LNCaP clone FGC (cell line): ENCODE data around the gene LTBP1.

ENCODE experiments used
- DNase-seq: peaks from one replicate; pipeline ENCODE4 v3.0.0-alpha.2; 2011; ENCODE audit warnings: low read depth
- H3K4me3 ChIP-seq: 2 replicates; pipeline ENCODE4 v1.5.1; 2011; ENCODE audit warnings: mild to moderate bottlenecking, low read depth, low read length, control low read depth
- TF ChIP-seq, protein P1 (sequence below): IDR thresholded peaks from 2 replicates; pipeline ENCODE4 v1.5.1; 2012; ENCODE audit warnings: mild to moderate bottlenecking; ENCODE audit not compliant: control insufficient read depth, insufficient read depth; ENCODE audit errors: extremely low read depth

The LTBP1 gene

DNA sequence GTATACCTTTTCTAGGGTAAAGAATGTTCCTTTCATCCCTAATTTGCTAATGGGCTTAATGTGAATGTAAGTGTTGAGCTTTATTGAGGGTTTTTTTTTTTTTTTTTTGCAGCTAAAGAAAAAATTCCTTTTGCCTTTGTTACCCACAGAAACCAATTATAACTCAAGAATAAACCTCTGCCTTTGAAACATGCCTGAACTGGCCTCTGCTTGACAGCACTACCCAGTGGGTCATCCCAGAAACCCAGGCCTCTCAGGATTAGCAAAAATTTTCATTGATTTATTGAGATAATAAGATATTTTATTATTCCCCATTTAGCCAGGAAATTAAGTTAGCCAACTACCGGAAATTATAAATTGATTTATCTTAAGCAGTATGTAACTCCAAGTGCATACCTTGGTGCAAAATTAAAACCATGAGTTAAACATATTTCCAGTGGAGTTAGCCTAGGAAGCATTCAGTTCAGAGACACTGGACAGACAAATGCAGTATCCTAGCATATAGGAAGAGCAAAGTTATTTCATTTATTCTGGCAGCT is 462.7 kb downstream of the LTBP1 start:
- DNase-seq = no peak
- TF ChIP-seq, protein P1, sequence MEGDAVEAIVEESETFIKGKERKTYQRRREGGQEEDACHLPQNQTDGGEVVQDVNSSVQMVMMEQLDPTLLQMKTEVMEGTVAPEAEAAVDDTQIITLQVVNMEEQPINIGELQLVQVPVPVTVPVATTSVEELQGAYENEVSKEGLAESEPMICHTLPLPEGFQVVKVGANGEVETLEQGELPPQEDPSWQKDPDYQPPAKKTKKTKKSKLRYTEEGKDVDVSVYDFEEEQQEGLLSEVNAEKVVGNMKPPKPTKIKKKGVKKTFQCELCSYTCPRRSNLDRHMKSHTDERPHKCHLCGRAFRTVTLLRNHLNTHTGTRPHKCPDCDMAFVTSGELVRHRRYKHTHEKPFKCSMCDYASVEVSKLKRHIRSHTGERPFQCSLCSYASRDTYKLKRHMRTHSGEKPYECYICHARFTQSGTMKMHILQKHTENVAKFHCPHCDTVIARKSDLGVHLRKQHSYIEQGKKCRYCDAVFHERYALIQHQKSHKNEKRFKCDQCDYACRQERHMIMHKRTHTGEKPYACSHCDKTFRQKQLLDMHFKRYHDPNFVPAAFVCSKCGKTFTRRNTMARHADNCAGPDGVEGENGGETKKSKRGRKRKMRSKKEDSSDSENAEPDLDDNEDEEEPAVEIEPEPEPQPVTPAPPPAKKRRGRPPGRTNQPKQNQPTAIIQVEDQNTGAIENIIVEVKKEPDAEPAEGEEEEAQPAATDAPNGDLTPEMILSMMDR = no peak
- no peak overlapping the region for H3K4me3 ChIP-seq

DNA sequence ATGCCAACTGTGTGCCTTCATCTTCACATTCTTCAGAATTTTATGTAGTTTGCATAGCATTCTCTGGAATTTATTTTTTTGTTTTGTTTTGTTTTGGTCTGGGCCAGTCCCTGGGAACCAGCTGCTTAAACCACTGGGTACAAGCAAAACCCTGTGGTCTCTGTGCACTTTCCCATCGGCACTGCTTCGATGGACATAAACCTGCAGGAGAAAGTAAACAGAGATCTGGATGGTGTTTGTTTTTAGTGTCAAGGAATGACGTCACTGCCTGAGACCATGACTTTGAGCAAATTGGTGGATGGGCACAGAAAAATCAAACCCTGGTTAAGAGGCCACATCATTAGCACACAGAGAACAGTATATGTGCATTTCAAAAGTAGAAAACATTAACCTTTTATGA is 465.0 kb downstream of the LTBP1 start:
- H3K4me3 ChIP-seq = no peak overlapping the region
- peak; percentile 15 for DNase-seq
- TF ChIP-seq, protein P1 = no peak

- no peak overlapping the region for H3K4me3 ChIP-seq
- TF ChIP-seq, protein P1 = no peak
- no peak for DNase-seq
These were observed 466.2 kb downstream of the LTBP1 start for GRCh38 chr2:33412920-33413319.

DNA sequence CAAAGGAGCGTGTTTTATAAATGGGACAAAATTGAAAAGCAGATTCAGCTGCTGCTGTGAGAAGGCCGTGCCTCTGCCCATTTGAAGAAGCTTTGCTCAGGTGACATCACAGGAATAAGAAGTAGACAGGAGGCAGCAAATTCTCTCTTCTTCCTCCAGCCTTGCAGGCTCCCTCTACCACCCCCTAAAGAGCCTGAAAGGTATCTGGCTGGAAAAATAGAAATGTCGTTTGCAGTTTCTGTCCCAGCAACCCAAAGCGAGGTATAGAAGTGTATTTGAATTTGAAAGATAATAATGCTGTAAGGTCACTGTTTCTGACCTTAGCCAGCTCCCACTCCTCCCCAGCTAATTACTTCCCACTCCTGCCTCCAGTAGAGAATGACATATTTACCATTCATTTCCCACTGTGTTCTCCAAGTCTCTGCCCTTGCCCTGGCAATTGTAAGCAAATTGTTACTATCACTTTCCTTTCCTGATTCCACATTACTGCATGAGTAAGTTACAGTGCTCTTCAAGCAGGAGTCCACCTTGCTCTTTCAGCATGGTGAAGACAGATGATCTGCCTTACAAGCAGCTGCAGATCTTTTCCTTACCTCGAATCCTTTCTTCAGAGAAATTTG is 472.9 kb downstream of the LTBP1 start:
- no peak for DNase-seq
- no peak overlapping the region for H3K4me3 ChIP-seq
- TF ChIP-seq, protein P1 = no peak

DNA sequence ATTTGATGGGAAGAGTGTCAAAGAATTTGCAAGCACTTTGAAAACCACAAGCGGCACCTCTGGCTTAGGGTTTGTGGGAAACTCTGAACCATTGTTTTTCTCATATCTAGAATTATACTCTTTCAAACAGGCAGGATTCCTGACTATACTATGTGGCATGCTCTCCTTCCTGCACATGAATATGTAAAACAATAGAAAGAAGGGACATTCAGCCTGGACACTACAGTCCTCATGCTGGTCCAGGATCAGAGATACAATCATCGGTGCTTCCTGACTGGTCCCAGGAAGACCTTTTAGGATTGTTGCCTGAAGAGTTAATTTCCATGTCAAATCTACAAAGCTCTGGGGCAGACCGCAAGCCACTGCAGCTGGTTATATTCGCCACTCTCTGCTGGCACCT is 474.0 kb downstream of the LTBP1 start:
- TF ChIP-seq, protein P1 = no peak
- H3K4me3 ChIP-seq = no peak overlapping the region
- DNase-seq = no peak

DNA sequence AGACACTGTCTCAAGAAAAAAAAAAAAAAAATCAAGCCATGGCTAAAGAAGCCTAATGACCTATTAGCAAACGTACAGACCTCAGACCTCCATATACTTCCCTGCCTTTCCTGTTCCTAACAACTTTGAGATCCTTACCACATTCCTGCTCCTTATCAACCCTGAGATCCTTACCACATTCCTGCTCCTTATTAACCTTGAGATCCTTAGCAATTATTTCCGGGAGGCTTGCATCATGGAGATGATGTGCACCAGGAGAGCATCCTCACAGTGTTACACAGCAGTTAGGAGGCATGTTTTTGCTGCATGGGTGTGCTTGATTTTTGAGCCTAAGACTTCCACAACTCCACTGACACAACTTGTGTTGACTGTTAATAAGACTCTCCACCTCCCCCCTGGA is 475.1 kb downstream of the LTBP1 start:
- TF ChIP-seq, protein P1 = no peak
- DNase-seq = no peak
- no peak overlapping the region for H3K4me3 ChIP-seq

- TF ChIP-seq, protein P1 = no peak
- no peak overlapping the region for H3K4me3 ChIP-seq
- DNase-seq = no peak
These were observed 478.4 kb downstream of the LTBP1 start for GRCh38 chr2:33425161-33425560.
